Activated T-helper 17 cell treated with anti-CD3 and anti-CD28 coated beads, Interleukin-2, amount 50 U/mL, for 72 hours (primary cell): ENCODE results near the gene NFIA. TPM values are rescaled to one million over a fixed set of nuclear protein-coding genes. Genes with fewer than 3 reads are reported as not detected.

Experiments used
- ATAC-seq: fragments of 150-1000 bp; cut with Tn5 transposase; replicated peaks from 2 replicates; pipeline ENCODE4 v1.10.0; 2021; ENCODE audit warnings: mild to moderate bottlenecking, moderate library complexity
- H3K27ac Mint-ChIP-seq: one replicate; pipeline ENCODE4 v1.8.0; 2022; ENCODE audit warnings: mixed read lengths
- H3K27me3 Mint-ChIP-seq: one replicate; pipeline ENCODE4 v1.8.0; 2022; ENCODE audit warnings: mixed read lengths
- H3K36me3 Mint-ChIP-seq: one replicate; pipeline ENCODE4 v1.8.0; 2022; ENCODE audit warnings: low read depth, mild to moderate bottlenecking, mixed read lengths
- H3K4me1 Mint-ChIP-seq: one replicate; pipeline ENCODE4 v1.8.0; 2022; ENCODE audit warnings: mixed read lengths
- H3K4me3 Mint-ChIP-seq: one replicate; pipeline ENCODE4 v1.8.0; 2022; ENCODE audit warnings: mild to moderate bottlenecking, mixed read lengths
- H3K9me3 Mint-ChIP-seq: one replicate; pipeline ENCODE4 v1.8.0; 2022; ENCODE audit warnings: mixed read lengths
- total RNA-seq, 2 donors: library from RNA; stranded (reverse); gene quantifications; one replicate each; pipeline ENCODE4 v1.2.3, GENCODE V29; 2022

Gene NFIA
- total RNA-seq, 2 donors from 2014 or later, result 3.5 to 5.1 TPM

GRCh38 chr1:61234587-61234919 is 152.2 kb downstream of the NFIA start:
- peaks cover 4% of the 10 kb centered on the region for H3K27me3 Mint-ChIP-seq
- H3K4me1 Mint-ChIP-seq, result no peaks in the 10 kb centered on the region
- H3K36me3 Mint-ChIP-seq, result no peaks in the 10 kb centered on the region
- no peaks in the 10 kb centered on the region for H3K9me3 Mint-ChIP-seq
- no peak overlapping the region for H3K4me3 Mint-ChIP-seq
- ATAC-seq, result no peak
- no peak overlapping the region for H3K27ac Mint-ChIP-seq

GRCh38 chr1:61237147-61237546 is 154.8 kb downstream of the NFIA start:
- no peak overlapping the region for H3K4me3 Mint-ChIP-seq

GRCh38 chr1:61237659-61238358 is 155.4 kb downstream of the NFIA start:
- H3K27me3 Mint-ChIP-seq, result peaks cover 4% of the 10 kb centered on the region
- no peaks in the 10 kb centered on the region for H3K4me1 Mint-ChIP-seq
- no peaks in the 10 kb centered on the region for H3K9me3 Mint-ChIP-seq
- no peak overlapping the region for H3K27ac Mint-ChIP-seq
- ATAC-seq, result no peak
- no peaks in the 10 kb centered on the region for H3K36me3 Mint-ChIP-seq
- no peak overlapping the region for H3K4me3 Mint-ChIP-seq

More at GRCh38 chr1:61237147-61237546, 154.8 kb downstream of the NFIA start:
- H3K9me3 Mint-ChIP-seq, result no peaks in the 10 kb centered on the region
- peaks cover 4% of the 10 kb centered on the region for H3K27me3 Mint-ChIP-seq
- no peak for ATAC-seq
- H3K27ac Mint-ChIP-seq, result no peak overlapping the region
- no peaks in the 10 kb centered on the region for H3K4me1 Mint-ChIP-seq
- H3K36me3 Mint-ChIP-seq, result no peaks in the 10 kb centered on the region

GRCh38 chr1:61238359-61238665 is 156.0 kb downstream of the NFIA start:
- H3K9me3 Mint-ChIP-seq, result no peaks in the 10 kb centered on the region
- no peak overlapping the region for H3K4me3 Mint-ChIP-seq
- H3K36me3 Mint-ChIP-seq, result no peaks in the 10 kb centered on the region
- H3K4me1 Mint-ChIP-seq, result no peaks in the 10 kb centered on the region
- H3K27ac Mint-ChIP-seq, result no peak overlapping the region
- ATAC-seq, result no peak
- peaks cover 4% of the 10 kb centered on the region for H3K27me3 Mint-ChIP-seq

GRCh38 chr1:61240878-61241277 is 158.5 kb downstream of the NFIA start:
- H3K27ac Mint-ChIP-seq, result no peak overlapping the region
- H3K9me3 Mint-ChIP-seq, result no peaks in the 10 kb centered on the region
- H3K36me3 Mint-ChIP-seq, result no peaks in the 10 kb centered on the region
- H3K27me3 Mint-ChIP-seq, result no peaks in the 10 kb centered on the region
- ATAC-seq, result no peak
- H3K4me1 Mint-ChIP-seq, result no peaks in the 10 kb centered on the region
- H3K4me3 Mint-ChIP-seq, result no peak overlapping the region

- Mint-ChIP-seq H3K4me3 (no peak overlapping the region), H3K9me3 (no peaks in the 10 kb centered on the region), H3K36me3 (no peaks in the 10 kb centered on the region), H3K4me1 (no peaks in the 10 kb centered on the region), H3K27ac (no peak overlapping the region), H3K27me3 (no peaks in the 10 kb centered on the region)
- ATAC-seq, result peak; percentile 23
Measured at GRCh38 chr1:61241411-61241838, 159.1 kb downstream of the NFIA start.

- Mint-ChIP-seq H3K9me3 (no peaks in the 10 kb centered on the region), H3K27ac (no peak overlapping the region), H3K4me1 (no peaks in the 10 kb centered on the region), H3K27me3 (no peaks in the 10 kb centered on the region), H3K4me3 (no peak overlapping the region), H3K36me3 (no peaks in the 10 kb centered on the region)
- no peak for ATAC-seq
Measured at GRCh38 chr1:61241973-61242381, 159.6 kb downstream of the NFIA start.

- H3K27me3 Mint-ChIP-seq, result no peaks in the 10 kb centered on the region
- H3K4me3 Mint-ChIP-seq, result no peak overlapping the region
- no peaks in the 10 kb centered on the region for H3K4me1 Mint-ChIP-seq
- H3K27ac Mint-ChIP-seq, result no peak overlapping the region
- peak; percentile 18 for ATAC-seq
- H3K36me3 Mint-ChIP-seq, result no peaks in the 10 kb centered on the region
- no peaks in the 10 kb centered on the region for H3K9me3 Mint-ChIP-seq
Measured at GRCh38 chr1:61244114-61244513, 161.8 kb downstream of the NFIA start.

GRCh38 chr1:61245696-61246400 is 163.5 kb downstream of the NFIA start:
- Mint-ChIP-seq H3K27ac (no peak overlapping the region), H3K36me3 (no peaks in the 10 kb centered on the region), H3K27me3 (no peaks in the 10 kb centered on the region), H3K4me1 (no peaks in the 10 kb centered on the region), H3K4me3 (no peak overlapping the region), H3K9me3 (no peaks in the 10 kb centered on the region)
- no peak for ATAC-seq

- no peaks in the 10 kb centered on the region for H3K36me3 Mint-ChIP-seq
- no peak overlapping the region for H3K4me3 Mint-ChIP-seq
- H3K9me3 Mint-ChIP-seq, result no peaks in the 10 kb centered on the region
- H3K27me3 Mint-ChIP-seq, result no peaks in the 10 kb centered on the region
- no peaks in the 10 kb centered on the region for H3K4me1 Mint-ChIP-seq
- no peak overlapping the region for H3K27ac Mint-ChIP-seq
- peak; percentile 47 for ATAC-seq
Measured at GRCh38 chr1:61247051-61247825, 164.9 kb downstream of the NFIA start.

- no peaks in the 10 kb centered on the region for H3K27me3 Mint-ChIP-seq
- no peaks in the 10 kb centered on the region for H3K36me3 Mint-ChIP-seq
- no peak for ATAC-seq
- H3K9me3 Mint-ChIP-seq, result no peaks in the 10 kb centered on the region
- no peaks in the 10 kb centered on the region for H3K4me1 Mint-ChIP-seq
- no peak overlapping the region for H3K4me3 Mint-ChIP-seq
- H3K27ac Mint-ChIP-seq, result no peak overlapping the region
Measured at GRCh38 chr1:61247881-61248752, 165.8 kb downstream of the NFIA start.

- Mint-ChIP-seq H3K36me3 (no peaks in the 10 kb centered on the region), H3K4me3 (no peak overlapping the region), H3K9me3 (no peaks in the 10 kb centered on the region), H3K27me3 (no peaks in the 10 kb centered on the region), H3K27ac (no peak overlapping the region), H3K4me1 (peaks cover 12% of the 10 kb centered on the region)
- no peak for ATAC-seq
Measured at GRCh38 chr1:61250933-61251332, 168.6 kb downstream of the NFIA start.

- no peaks in the 10 kb centered on the region for H3K36me3 Mint-ChIP-seq
- no peaks in the 10 kb centered on the region for H3K27me3 Mint-ChIP-seq
- ATAC-seq, result no peak
- no peaks in the 10 kb centered on the region for H3K9me3 Mint-ChIP-seq
- H3K4me1 Mint-ChIP-seq, result peaks cover 12% of the 10 kb centered on the region
- H3K4me3 Mint-ChIP-seq, result no peak overlapping the region
- no peak overlapping the region for H3K27ac Mint-ChIP-seq
Measured at GRCh38 chr1:61253059-61253735, 170.8 kb downstream of the NFIA start.
